Smooth muscle cell of the coronary artery (primary cell): Measurements from ENCODE around the gene COMMD6. TPM values are rescaled to one million over a fixed set of nuclear protein-coding genes. Genes with fewer than 3 reads are reported as not detected.

ENCODE experiments used
- total RNA-seq: library from RNA; depleted of rRNA; stranded (reverse); fragments of >200 nt; gene quantifications from 2 replicates; pipeline ENCODE4 v1.2.3, GENCODE V29; 2014; ENCODE audit warnings: low replicate concordance

COMMD6 gene
- total RNA-seq: 67.9 and 111 TPM in 2 replicates

GRCh38 chr13:75537401-75538365 lies at the start of gene COMMD6:
COMMD6 (minus strand) TSS chr13:75537841; CDS start chr13:75537805, 36 bp downstream.

GRCh38 chr13:75549262-75550158 lies 11.9 kb upstream of the COMMD6 start, which contains the start of gene UCHL3:
UCHL3 (plus strand) TSS chr13:75549791; CDS start chr13:75549821, 30 bp downstream.

GRCh38 chr13:75482070-75482819 lies 55.4 kb downstream of the COMMD6 start, which contains the start of gene TBC1D4:
TBC1D4 (minus strand) TSS chr13:75482169; CDS start chr13:75481767, 402 bp downstream.

Other genes starting within 250 kb of the COMMD6 start
- 6.5 and 17.2 TPM in 2 replicates for gene TBC1D4, start 55.7 kb downstream of the COMMD6 start, total RNA-seq
- gene UCHL3, start 11.9 kb upstream of the COMMD6 start, total RNA-seq: 12.4 and 30.4 TPM in 2 replicates
- 72.4 and 397 TPM in 2 replicates for gene LMO7, start 98.5 kb upstream of the COMMD6 start, total RNA-seq